HG03108 (cell line): ENCODE data around the gene RAB37.

Experiments
- ATAC-seq: cut with Tn5 transposase; IDR thresholded peaks from one replicate; pipeline ENCODE4 v1.9.1; 2021; ENCODE audit warnings: moderate library complexity; ENCODE audit not compliant: unreplicated experiment

RAB37 gene, protein sequence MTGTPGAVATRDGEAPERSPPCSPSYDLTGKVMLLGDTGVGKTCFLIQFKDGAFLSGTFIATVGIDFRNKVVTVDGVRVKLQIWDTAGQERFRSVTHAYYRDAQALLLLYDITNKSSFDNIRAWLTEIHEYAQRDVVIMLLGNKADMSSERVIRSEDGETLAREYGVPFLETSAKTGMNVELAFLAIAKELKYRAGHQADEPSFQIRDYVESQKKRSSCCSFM

GRCh38 chr17:74736513-74737298 lies at the start of gene RAB37:
Gene RAB37, plus strand, starts transcription at chr17:74737256. Its CDS starts 17 bp downstream, at chr17:74737273.
- ATAC-seq: no peak

DNA sequence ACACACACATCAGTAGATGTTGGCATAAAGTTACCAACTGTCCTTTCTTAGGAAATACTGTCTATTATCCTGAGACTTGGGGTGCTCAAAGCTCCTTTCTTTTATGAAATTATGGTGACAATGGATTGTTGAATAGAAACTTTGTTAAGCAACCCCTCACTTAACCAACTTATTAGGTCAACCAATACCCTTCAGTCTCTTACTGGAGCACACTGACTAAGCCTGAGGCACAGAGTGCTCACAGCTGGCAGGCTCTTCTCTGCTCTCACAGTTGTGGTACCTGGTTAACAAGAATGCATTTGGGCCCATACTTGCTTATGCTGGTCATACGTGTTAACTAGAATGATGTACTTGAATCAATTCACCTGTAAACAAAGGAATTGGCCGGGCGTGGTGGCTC lies 49.2 kb upstream of the RAB37 start:
- no peak for ATAC-seq

DNA sequence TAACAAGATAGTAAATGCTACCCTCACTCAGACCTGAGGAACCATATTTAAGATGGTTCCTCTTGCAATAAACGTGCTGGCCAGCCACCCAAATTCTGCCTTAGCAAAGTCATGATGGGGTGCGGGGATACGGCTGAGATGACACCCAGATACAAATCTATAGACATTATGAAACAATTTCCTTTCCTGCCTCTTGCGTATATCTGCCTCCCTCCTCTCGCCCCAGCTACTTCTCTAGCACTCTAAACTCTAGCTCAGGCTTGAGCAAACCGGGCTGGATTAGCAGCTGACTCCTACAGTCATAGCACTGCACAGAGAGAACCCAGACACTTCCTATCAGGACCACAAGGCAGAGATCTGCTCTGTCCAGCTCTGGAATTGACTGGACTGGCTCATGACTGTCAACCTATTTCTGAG lies 46.6 kb upstream of the RAB37 start:
- no peak for ATAC-seq

- no peak for ATAC-seq
These were observed 45.9 kb upstream of the RAB37 start for GRCh38 chr17:74691151-74691550.

DNA sequence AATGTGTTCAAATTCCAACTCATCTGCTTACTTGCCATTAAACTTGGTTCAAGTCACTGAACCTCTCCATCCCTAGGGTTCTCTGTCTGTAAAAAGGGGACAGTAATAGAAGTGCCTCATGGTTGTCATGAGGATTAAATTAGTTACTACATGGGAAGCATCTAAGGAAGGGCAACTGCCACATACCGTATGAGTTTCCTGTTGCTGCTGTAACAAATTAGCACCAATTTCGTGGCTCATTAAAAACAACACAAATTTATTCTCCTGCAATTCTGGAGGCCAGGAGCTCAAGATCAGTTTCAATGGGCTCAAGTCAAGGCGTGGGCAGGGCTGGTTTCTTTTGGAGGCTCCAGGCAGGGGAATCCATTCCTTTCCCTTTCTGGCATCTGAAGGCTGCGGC lies 43.0 kb upstream of the RAB37 start:
- no peak for ATAC-seq

DNA sequence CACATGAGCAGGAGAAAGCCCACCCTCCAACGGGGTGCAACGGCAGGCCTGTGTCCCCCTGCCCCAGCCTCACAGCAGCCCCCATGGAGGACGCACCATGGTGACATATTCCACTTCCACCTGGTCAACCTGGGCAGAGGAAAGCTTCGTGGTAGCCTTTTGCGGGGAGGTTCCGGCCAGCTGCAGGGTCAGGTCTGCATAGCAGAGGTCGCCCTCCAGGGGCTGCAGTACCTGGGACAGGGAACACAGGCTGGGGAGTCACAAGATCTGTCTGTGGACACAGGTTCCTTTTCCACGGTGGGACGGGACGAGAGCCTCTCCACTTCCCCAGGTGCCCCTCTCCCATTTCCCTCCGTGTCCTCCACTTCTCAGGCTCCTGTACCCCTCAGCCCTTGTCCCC lies 41.4 kb upstream of the RAB37 start:
- no peak for ATAC-seq

DNA sequence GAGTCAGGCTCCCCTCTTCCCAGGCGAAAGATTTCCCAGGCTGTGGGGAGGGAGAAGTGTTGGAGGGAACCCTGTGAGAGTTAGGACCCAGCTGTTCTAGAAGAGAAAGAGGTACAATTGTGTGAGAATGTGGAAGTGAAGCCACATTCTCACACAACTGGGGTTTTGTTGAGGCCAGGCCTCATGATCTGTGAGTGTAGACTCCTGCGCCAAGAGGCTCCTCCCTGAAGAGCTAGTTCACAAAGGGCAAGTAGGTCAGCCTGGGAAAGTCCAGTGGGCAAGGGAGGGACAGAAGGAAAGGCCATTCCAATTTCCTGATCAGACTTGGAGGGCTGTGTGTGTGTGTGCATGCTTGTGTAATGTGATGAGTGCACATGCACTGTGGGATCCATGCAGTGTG lies 39.5 kb upstream of the RAB37 start:
- no peak for ATAC-seq

- no peak for ATAC-seq
These were observed 39.0 kb upstream of the RAB37 start for GRCh38 chr17:74698069-74698468.

DNA sequence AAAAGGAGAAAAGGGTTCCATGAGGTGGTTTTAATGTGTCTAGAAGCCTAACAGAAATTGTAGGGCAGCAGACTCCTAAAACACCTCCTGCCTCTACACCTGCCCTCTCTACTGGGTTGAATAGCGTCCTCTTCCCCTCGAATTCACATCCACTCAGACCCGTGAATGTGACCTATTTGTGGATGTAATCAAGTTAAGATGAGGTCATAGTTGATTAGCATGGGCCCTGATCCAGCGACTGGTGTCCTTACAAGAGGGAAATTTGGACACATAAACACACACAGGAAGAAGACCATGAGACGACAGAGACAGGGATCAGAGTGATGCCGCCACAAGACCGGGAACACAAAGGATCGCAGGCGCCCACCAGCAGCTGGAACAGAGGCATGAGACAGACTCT lies 37.8 kb upstream of the RAB37 start:
- ATAC-seq: no peak

DNA sequence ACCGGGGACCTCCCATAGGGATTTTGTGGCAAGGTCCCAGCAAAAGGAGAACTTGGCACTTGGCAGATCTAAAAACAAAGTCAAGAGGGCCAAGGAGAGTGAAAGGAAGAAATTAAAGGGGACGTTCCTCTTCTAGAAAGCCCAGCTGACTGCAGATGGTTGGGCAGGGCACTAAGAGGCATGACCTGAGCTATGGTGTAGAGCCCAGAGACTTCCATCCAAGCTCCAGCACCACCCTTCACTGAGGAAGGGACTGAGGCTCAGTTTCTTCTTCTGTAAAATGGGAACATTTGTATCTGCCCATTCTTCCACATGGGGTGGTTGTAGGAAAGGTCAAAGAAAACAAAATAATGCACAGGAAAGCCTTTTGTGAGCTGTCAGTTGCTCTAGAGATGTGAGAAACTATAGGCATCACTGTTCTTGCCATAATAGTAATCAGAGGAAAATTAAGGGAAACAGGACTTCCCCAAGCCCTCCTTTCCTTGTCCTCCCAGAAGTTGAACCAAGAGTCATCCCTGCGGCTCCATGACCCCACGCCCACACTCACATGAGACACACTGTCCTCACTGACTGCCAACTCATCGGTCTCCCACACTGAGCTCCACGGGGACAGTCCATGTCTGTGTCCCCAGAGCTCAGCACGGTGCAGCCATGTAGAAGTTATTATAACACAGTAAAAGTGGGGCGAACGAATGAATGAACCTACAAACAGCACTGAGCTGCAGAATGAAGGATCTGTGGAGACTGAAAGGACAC lies 34.8 kb upstream of the RAB37 start:
- ATAC-seq: no peak

- no peak for ATAC-seq
These were observed 33.7 kb upstream of the RAB37 start for GRCh38 chr17:74703311-74703710.

DNA sequence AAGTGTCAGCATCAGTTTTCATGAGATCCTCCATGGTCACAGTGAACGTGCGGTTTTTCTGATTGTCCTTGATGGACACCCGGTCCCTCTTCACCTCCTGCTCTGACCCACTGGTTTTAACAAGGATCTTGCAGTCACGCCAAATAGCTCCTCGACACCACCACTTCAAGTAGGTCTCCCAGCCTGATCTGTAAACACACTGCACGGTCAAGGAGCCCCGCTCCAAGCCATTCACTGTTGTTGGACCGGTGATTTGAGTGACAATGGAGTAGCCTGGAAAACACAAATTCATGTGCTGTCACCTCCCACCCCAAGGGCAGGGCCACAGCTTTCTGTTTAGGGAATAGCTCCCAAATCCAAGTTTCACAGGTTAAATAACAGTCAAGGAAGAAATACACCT lies 32.5 kb upstream of the RAB37 start:
- ATAC-seq: no peak

GRCh38 chr17:74711058-74711824 lies 25.8 kb upstream of the RAB37 start:
- ATAC-seq: no peak

DNA sequence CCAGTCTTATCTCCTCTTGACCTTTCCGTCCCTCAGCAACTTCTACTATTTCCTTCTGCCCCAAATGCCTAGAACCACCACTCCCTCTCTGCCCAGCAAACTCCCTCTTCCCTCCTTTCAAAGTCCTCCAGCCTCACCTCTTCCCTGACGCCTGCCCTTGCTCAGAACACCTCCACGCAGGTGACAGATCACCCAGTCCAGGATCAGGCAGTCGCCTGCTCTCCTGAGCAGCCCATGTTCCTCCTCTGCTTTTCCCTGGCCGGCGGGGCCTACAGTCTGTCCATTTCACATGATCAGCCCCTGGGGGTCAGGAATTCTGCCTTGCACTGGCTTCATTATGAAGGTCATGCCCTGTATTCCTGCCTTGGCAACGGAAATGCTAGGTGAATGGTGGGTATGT lies 24.8 kb upstream of the RAB37 start:
- no peak for ATAC-seq

DNA sequence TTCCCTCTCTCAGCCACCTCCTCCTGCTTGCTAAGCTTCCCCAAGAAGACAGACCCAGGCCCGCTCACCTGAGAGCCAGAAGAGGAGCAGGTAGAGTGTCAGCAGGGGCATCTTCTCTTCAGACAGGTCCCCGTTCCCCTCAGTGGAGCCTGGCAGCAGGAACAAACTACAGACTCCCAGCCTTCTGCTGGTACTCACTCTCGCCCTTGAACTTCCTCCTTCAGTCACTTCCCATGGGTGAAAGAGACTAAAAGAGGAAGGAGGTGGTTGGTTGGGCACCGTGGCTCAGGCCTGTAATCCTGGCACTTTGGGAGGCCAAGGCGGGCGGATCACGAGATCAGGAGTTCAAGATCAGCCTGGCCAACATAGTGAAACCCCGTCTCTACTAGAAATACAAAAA lies 24.3 kb upstream of the RAB37 start, which contains the start of gene CD300LF:
TSS of gene CD300LF (minus strand) at position 168 of the 400 bp plus-strand sequence. CDS start at position 111, 57 bp downstream.
- no peak for ATAC-seq

DNA sequence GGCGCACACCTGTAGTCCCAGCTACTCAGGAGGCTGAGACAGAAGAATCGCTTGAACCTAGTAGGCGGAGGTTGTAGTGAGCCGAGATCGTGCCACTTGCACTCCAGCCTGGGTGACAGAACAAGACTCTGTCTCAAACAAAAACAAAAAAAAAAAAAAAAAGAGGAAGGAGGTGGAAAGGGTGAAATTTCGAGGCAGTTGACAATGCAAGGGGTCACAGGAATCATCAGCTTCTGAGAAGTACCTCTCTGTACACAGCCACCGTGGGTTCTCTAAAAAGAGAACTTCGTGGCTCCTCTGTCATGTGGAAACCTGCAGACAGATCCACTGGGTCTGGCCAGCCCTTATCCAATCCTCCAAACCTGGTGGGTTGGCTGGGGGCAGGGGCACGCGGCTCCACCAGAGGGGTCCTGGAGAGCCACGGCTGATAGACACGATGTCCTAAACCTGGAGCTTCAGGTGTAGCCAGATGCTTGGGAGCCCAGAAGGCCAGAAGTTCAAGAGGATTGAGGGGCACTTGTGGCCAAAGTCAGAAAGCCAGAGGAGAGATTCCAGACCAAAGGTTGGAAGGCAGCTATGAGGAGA lies 23.8 kb upstream of the RAB37 start:
- ATAC-seq: no peak

GRCh38 chr17:74715144-74715543 lies 21.9 kb upstream of the RAB37 start:
- no peak for ATAC-seq

DNA sequence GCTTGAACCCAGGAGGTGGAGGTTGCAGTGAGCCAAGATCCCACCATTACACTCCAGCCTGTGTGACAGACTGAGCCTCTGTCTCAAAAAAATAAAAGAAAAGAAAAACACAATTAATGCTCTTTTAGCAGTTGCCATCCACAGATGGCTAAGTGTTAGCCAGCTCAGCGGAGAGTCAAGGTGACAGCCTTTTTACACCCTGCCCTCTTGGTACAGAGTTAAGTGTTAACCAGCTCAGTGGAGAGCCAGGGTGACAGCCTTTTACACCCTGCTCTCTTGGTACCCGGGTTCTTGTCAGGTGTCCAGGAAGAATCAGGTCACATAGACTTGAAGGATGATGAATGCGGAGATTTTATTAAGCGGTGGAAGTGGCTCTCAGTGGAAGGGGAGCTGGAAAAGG lies 16.6 kb upstream of the RAB37 start:
- ATAC-seq: no peak

- ATAC-seq: no peak
These were observed 14.3 kb upstream of the RAB37 start for GRCh38 chr17:74722782-74723181.

DNA sequence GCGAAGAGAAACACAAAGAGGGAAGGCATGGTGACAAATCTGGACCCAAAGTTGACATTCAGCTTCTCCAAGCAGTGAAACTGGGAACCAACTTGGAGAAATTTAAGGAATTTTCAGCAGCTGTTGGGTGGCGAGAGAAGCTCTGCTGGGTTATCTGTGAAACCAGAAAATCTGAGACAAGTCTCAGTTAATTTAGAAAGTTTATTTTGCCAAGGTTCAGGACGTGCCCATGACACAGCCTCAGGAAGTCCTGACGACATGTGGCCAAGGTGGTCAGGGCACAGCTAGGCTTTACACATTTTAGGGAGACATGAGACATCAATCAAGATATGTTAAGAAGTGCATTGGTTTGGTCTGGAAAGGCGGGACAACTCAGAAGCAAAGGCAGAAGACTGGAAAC lies 13.2 kb upstream of the RAB37 start:
- no peak for ATAC-seq

DNA sequence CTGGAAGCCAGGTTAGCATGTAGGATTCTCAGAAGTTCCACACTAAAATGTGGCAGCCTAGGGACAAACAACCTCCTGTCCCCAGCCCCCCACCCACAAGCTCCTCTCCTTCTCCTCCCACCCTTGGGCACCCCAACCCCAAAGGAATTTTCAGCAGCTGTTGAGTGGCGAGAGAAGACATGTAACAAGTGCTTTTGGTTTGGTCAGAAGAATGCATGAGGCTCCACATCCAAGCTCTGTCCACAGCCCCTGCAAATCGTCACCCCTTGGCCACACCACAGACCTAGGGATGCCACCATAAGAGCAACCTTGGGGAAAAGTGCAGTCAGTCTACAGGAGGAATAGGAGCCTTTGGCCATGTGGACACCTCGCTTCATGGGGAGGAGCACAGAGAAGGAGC lies 11.9 kb upstream of the RAB37 start:
- ATAC-seq: no peak
